Spleen (tissue), 7 donors: ENCODE data around the gene CACNB2.

Source experiments
- CTCF ChIP-seq, 11 experiments: fragments of 200-600 bp in 7 of 11; fragments of 450-650 bp in 4 of 11; sonication (generic) in 4 of 11; IDR thresholded peaks in 8 of 11; conservative IDR thresholded peaks in 3 of 11; 1 replicate in 7 of 11; 2 replicates in 4 of 11; pipeline versions ENCODE4 v1.4.0 to v1.8.0; 2016 to 2021; ENCODE audit warnings: antibody characterized with exemption in 11 of 11, inconsistent platforms in 4 of 11, mild to moderate bottlenecking in 1 of 11
- POLR2A ChIP-seq, 3 donors: fragments of 450-650 bp; IDR thresholded peaks; one replicate each; pipeline ENCODE4 v1.5.1; 2017; ENCODE audit warnings: antibody characterized with exemption in 3 of 3, mild to moderate bottlenecking in 1 of 3
- POLR2AphosphoS5 ChIP-seq, 3 donors: sonication (generic); formaldehyde crosslinking; IDR thresholded peaks; one replicate each; pipeline ENCODE4 v1.5.1; 2017; ENCODE audit warnings: antibody characterized with exemption in 3 of 3
- donor health status: DM: no; HTN: no; CAD: no; lungs with moderate emphysema.
- donor health status: DM: no; HTN: no; CAD: no.
- donor health status: DM: no; HTN: no; CAD: no.

GRCh38 chr10:18469125-18469524 lies 328.9 kb downstream of the CACNB2 start:
- TF ChIP-seq CTCF (IDR thresholded peaks at IDR 0.05 in 8 of 11, conservative IDR thresholded peaks at IDR 0.05 in 3 of 11) (no peak), POLR2A (IDR thresholded peaks at IDR 0.05) (no peak), POLR2AphosphoS5 (IDR thresholded peaks at IDR 0.05) (no peak)
